ENCODE measurements around the gene BIVM.

DNA sequence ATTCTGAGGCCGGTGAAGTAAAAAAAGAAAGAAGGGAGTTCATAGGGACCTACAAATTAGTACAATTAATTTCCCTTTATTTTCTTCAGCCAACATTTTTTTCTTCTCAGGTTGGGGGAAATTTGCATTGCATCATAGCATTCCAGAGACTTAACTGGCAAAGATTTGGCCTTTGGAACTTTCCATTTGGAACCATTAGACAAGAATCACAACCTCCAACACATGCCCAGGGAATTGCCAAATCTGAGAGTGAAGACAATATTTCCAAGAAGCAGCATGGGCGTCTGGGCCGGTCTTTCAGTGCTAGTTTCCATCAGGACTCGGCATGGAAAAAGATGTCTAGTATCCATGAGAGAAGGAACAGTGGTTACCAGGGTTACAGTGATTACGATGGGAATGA is 40.5 kb downstream of the BIVM start:
- no peak for TF ChIP-seq RFX5 (IDR thresholded peaks at IDR 0.05; ENCODE audit: low read depth, low read length)
- TF ChIP-seq, protein P1, sequence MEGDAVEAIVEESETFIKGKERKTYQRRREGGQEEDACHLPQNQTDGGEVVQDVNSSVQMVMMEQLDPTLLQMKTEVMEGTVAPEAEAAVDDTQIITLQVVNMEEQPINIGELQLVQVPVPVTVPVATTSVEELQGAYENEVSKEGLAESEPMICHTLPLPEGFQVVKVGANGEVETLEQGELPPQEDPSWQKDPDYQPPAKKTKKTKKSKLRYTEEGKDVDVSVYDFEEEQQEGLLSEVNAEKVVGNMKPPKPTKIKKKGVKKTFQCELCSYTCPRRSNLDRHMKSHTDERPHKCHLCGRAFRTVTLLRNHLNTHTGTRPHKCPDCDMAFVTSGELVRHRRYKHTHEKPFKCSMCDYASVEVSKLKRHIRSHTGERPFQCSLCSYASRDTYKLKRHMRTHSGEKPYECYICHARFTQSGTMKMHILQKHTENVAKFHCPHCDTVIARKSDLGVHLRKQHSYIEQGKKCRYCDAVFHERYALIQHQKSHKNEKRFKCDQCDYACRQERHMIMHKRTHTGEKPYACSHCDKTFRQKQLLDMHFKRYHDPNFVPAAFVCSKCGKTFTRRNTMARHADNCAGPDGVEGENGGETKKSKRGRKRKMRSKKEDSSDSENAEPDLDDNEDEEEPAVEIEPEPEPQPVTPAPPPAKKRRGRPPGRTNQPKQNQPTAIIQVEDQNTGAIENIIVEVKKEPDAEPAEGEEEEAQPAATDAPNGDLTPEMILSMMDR (conservative IDR thresholded peaks at IDR 0.05; ENCODE audit: low read depth, low read length): no peak
